Subcutaneous abdominal adipose tissue (tissue), 5 donors: ENCODE data around the gene VRK3.
"Not testable (repeated sequence)": the region's sequence is repeated elsewhere in the genome, so short reads cannot be mapped to it uniquely, and the experiment has no call there.

Experiments
- H3K27ac ChIP-seq: one replicate; pipeline ENCODE4 v1.7.0; 2013; ENCODE audit warnings: low read depth, mild to moderate bottlenecking, inconsistent platforms, low read length, moderate library complexity
- H3K27me3 ChIP-seq, 5 donors: one replicate each; pipeline ENCODE4 v1.7.0; 2013; ENCODE audit warnings: low read length in 5 of 5, inconsistent platforms in 1 of 5; ENCODE audit not compliant: control insufficient read depth in 5 of 5, insufficient read depth in 4 of 5
- H3K36me3 ChIP-seq, 5 donors: one replicate each; pipeline ENCODE4 v1.7.0; 2013; ENCODE audit warnings: low read length in 5 of 5; ENCODE audit not compliant: control insufficient read depth in 5 of 5, insufficient read depth in 5 of 5
- H3K4me1 ChIP-seq, 5 donors: one replicate each; pipeline ENCODE4 v1.7.0; 2013; ENCODE audit warnings: low read length in 5 of 5, mild to moderate bottlenecking in 3 of 5, moderate library complexity in 1 of 5; ENCODE audit not compliant: control insufficient read depth in 5 of 5, insufficient read depth in 5 of 5
- H3K4me3 ChIP-seq, 5 donors: one replicate each; pipeline ENCODE4 v1.7.0; 2013; ENCODE audit warnings: low read length in 5 of 5, low read depth in 1 of 5
- H3K9ac ChIP-seq, 5 donors: one replicate each; pipeline ENCODE4 v1.7.0; 2013; ENCODE audit warnings: low read length in 5 of 5, mild to moderate bottlenecking in 4 of 5, moderate library complexity in 3 of 5
- H3K9me3 ChIP-seq, 5 donors: one replicate each; pipeline ENCODE4 v1.7.0; 2013; ENCODE audit warnings: low read length in 5 of 5; ENCODE audit not compliant: control insufficient read depth in 5 of 5
- donor health status: healthy.
- donor health status: healthy.
- donor health status: healthy.
- donor health status: healthy.
- donor health status: healthy.

The VRK3 gene

DNA sequence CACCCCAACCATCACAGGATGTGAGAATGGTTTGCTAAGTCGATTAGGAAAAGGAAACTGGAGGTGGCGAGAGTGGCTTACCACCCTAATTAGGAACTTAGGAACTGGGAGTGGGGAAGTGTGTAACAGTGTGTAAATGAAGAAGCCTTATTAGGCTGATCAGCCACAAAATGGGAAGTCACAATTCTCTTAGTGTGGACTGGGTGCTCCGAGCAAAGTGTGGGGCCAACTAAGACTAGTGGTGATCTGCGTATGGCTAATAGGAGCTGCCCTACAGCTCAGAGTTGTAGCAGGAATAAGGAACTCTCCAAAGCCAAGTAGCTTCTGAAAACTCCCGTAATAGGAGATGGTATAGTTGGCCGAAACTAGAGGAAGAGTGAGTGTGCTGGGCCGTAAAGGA is 71.8 kb downstream of the VRK3 start:
- H3K4me3 ChIP-seq, result no peak overlapping the region
- H3K36me3 ChIP-seq, result peaks cover 0 to 10% (median 0%) of the 10 kb centered on the region in 5 donors
- peaks cover 0 to 23% (median 20%) of the 10 kb centered on the region in 5 donors for H3K4me1 ChIP-seq
- H3K9me3 ChIP-seq, result no peaks in the 10 kb centered on the region
- H3K27ac ChIP-seq, result no peak overlapping the region
- H3K9ac ChIP-seq, result no peak overlapping the region
- peaks cover 0 to 38% (median 15%) of the 10 kb centered on the region in 5 donors for H3K27me3 ChIP-seq

- peaks cover 0 to 33% (median 13%) of the 10 kb centered on the region in 5 donors for H3K27me3 ChIP-seq
- no peak overlapping the region for H3K9ac ChIP-seq
- peaks cover 0 to 10% (median 0%) of the 10 kb centered on the region in 5 donors for H3K36me3 ChIP-seq
- no peak overlapping the region for H3K27ac ChIP-seq
- H3K4me1 ChIP-seq, result peaks cover 0 to 23% (median 20%) of the 10 kb centered on the region in 5 donors
- H3K9me3 ChIP-seq, result no peaks in the 10 kb centered on the region
- H3K4me3 ChIP-seq, result no peak overlapping the region
These were observed 72.3 kb downstream of the VRK3 start for GRCh38 chr19:49952906-49953305.

DNA sequence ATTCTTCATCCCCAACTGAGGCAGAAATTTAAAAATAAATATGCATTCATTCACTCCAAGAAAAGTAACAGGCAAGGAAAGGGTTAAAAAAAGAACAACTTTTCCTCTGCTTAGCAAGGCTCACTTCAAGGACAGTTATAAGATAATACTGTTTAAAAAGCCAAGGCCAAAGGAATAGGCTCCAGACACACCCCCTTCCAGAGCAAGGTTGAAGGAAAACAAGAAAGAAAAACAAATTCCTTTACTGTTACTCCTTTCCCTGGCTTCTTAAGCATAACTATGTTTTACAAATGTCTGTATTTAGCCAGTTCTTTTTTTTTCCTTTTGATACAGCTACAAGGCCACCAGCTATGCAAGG is 72.7 kb downstream of the VRK3 start:
- H3K27me3 ChIP-seq, result peaks cover 0 to 32% (median 13%) of the 10 kb centered on the region in 5 donors
- H3K9ac ChIP-seq, result no peak overlapping the region
- H3K9me3 ChIP-seq, result no peaks in the 10 kb centered on the region
- H3K4me3 ChIP-seq, result no peak overlapping the region
- peaks cover 0 to 23% (median 20%) of the 10 kb centered on the region in 5 donors for H3K4me1 ChIP-seq
- H3K27ac ChIP-seq, result no peak overlapping the region
- peaks cover 0 to 10% (median 0%) of the 10 kb centered on the region in 5 donors for H3K36me3 ChIP-seq

DNA sequence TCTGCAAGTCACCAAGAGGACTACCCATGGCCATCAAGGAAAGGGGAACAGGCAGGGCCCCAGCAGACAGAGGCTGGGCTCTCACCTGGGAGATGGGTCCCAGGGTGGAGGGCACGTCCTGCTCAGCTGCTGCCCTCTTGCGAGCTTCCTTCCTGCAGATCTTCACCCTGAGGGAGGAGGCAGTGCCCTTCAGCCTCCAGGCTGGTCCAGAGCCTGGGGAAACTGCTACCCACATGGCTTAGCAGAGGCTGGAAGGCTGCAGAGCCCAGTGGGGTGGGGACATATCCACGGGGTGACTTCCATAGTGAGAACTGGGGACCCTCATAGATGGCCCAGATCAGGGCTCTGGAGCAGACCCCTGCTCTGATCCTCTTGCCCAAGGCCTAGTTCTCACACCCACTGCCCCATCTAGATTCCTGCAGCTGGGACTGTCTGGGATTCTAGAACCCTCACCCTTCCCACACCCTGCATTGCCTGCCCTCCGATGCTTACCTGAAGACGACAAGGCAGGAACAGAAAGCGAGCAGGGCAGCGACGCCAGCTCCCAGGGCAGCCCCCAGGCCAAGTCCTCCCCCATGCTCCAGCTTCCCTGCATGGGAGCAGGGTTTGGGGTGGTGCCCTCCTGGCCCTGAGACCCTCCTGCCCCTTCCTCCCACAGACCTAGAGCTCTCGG is 73.2 kb downstream of the VRK3 start:
- Histone ChIP-seq H3K27me3 (peaks cover 0 to 32% (median 13%) of the 10 kb centered on the region in 5 donors), H3K9me3 (no peaks in the 10 kb centered on the region), H3K9ac (no peak overlapping the region), H3K4me3 (no peak overlapping the region), H3K4me1 (peaks cover 0 to 23% (median 20%) of the 10 kb centered on the region in 5 donors), H3K36me3 (peaks cover 0 to 10% (median 0%) of the 10 kb centered on the region in 5 donors), H3K27ac (no peak overlapping the region)

DNA sequence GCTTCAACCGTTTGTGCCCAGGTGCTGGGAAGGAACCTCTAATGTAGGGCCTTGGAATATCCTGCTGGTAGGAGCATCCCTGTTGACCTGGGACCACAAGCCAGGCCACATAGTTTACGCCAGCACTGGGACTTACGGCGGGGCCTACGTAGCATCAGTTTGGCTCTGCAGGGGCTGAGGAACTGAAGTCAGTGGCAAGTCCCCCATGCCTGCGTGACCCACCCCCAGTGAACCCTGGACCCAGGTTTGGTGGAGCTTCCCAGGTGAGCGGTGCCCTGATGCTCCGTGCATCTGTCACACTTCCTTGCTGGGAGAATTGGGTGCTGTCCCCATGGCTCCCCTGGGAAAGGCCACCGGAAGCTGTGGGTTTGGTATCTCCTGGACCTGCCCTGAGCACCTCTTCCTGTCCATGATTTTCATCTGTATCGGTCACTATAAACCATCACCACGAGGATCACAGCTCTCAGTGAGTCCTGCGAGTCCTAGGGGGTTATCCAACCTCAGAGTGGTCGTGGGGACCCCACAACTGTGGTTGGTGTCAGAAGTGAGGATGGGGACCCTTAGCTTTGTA is 74.1 kb downstream of the VRK3 start:
- H3K4me1 ChIP-seq, result peaks cover 0 to 21% (median 20%) of the 10 kb centered on the region in 5 donors
- no peak overlapping the region for H3K9ac ChIP-seq
- H3K9me3 ChIP-seq, result no peaks in the 10 kb centered on the region
- H3K27ac ChIP-seq, result no peak overlapping the region
- peaks cover 0 to 10% (median 0%) of the 10 kb centered on the region in 5 donors for H3K36me3 ChIP-seq
- H3K27me3 ChIP-seq, result peaks cover 4 to 31% (median 13%) of the 10 kb centered on the region in 5 donors
- no peak overlapping the region for H3K4me3 ChIP-seq

DNA sequence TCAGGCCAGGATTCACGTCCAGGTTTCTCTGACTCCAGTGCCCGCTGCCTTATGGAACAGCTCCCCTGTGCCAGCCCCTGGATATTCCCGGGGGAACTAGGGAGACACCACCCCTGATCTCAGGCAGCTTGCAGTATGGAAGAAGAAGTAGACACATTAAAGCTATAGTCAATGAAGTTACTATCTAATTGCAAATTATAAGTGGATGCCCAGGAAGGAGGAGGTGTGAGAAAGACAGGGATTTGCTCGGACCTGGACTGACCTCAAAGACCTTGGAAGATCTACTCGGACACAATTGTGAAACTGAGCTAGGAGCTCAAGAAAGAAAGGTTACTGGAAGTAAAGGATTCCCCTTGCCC is 74.6 kb downstream of the VRK3 start:
- H3K27me3 ChIP-seq, result peaks cover 4 to 29% (median 13%) of the 10 kb centered on the region in 5 donors
- H3K36me3 ChIP-seq, result peaks cover 0 to 10% (median 0%) of the 10 kb centered on the region in 5 donors
- no peak overlapping the region for H3K27ac ChIP-seq
- no peak overlapping the region for H3K9ac ChIP-seq
- peaks cover 0 to 21% (median 17%) of the 10 kb centered on the region in 5 donors for H3K4me1 ChIP-seq
- no peak overlapping the region for H3K4me3 ChIP-seq
- no peaks in the 10 kb centered on the region for H3K9me3 ChIP-seq

GRCh38 chr19:49949742-49950589 is 75.2 kb downstream of the VRK3 start:
- Histone ChIP-seq H3K9me3 (peaks cover 0 to 2% (median 0%) of the 10 kb centered on the region in 5 donors), H3K9ac (no peak overlapping the region), H3K27me3 (peaks cover 4 to 27% (median 13%) of the 10 kb centered on the region in 5 donors), H3K36me3 (peaks cover 0 to 10% (median 0%) of the 10 kb centered on the region in 5 donors), H3K27ac (no peak overlapping the region), H3K4me3 (no peak overlapping the region), H3K4me1 (peaks cover 0 to 17% (median 11%) of the 10 kb centered on the region in 5 donors)

DNA sequence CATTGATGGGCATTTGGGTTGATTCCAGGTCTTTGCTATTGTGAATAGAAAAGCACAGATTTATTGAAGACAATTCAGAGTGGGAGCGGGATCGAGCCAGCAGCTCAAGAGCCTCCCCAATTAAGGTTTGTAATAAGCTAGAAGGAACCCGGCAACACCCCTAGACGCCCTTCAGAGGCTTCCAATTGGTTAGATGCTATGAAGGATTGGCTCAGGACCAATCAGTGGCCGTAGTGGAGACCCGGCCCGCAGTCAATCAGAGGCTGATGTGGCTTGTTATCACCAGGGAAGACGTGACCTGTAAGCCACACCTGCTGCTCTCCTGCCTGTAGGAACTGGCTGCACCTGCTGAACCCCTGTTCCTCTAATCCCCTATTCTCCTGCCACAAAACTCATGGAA is 78.8 kb downstream of the VRK3 start:
- Histone ChIP-seq H3K27ac (no peak overlapping the region), H3K27me3 (peaks cover 3 to 8% (median 5%) of the 10 kb centered on the region in 5 donors), H3K4me1 (no peaks in the 10 kb centered on the region), H3K36me3 (peaks cover 0 to 10% (median 0%) of the 10 kb centered on the region in 5 donors), H3K9ac (no peak overlapping the region), H3K4me3 (no peak overlapping the region), H3K9me3 (peaks cover 0 to 2% (median 0%) of the 10 kb centered on the region in 5 donors)

DNA sequence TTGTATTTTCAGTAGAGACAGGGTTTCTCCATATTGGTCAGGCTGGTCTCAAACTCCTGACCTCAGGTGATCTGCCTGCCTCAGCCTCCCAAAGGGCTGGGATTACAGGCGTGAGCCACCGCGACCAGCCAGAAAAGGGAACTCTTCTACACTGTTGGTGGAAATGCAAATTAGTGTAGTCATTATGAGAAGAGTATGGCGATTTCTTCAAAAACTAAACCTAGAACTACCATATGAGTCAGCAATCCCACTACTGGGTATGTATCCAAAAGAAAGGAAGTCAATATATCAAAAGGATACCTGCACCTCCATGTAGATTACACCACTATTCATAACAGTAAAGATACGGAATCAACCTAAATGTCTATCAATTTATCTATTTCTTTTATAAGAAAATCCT is 80.6 kb downstream of the VRK3 start:
- not testable (repeated sequence) for H3K27me3 ChIP-seq, H3K27ac ChIP-seq, H3K4me3 ChIP-seq, H3K4me1 ChIP-seq, H3K9me3 ChIP-seq, H3K36me3 ChIP-seq, H3K9ac ChIP-seq

GRCh38 chr19:49940482-49940791 is 84.7 kb downstream of the VRK3 start:
- H3K9ac ChIP-seq, result no peak overlapping the region
- H3K27me3 ChIP-seq, result peaks cover 0 to 3% (median 0%) of the 10 kb centered on the region in 5 donors
- no peaks in the 10 kb centered on the region for H3K36me3 ChIP-seq
- no peak overlapping the region for H3K4me3 ChIP-seq
- H3K4me1 ChIP-seq, result peaks cover 0 to 9% (median 6%) of the 10 kb centered on the region in 5 donors
- no peak overlapping the region for H3K27ac ChIP-seq
- H3K9me3 ChIP-seq, result peaks cover 0 to 2% (median 0%) of the 10 kb centered on the region in 5 donors
